WTC11 (cell line): ENCODE measurements around the gene PRKCE. TPM values are rescaled to one million over a fixed set of nuclear protein-coding genes. Genes with fewer than 3 reads are reported as not detected.

Experiments
- ATAC-seq: fragments of 200-7000 bp; cut with Tn5 transposase; 2 replicates; pipeline ENCODE4 v1.10.0; 2021; ENCODE audit warnings: mild to moderate bottlenecking, moderate library complexity
- CTCF ChIA-PET: fragments of 300-600 bp; sonication (Branson Sonifier 250); formaldehyde crosslinking; loops from one replicate; lab custom pipeline; 2021; ENCODE audit warnings: antibody characterized with exemption; lab: Charles Lee
- POLR2A ChIA-PET: fragments of 350-600 bp; sonication (Branson Sonifier 250); formaldehyde crosslinking; loops from one replicate; lab custom pipeline; 2021; ENCODE audit warnings: antibody characterized with exemption; lab: Charles Lee
- DNase-seq: peaks from one replicate; pipeline ENCODE4 v3.0.0; 2021; ENCODE audit warnings: low spot score
- H3K27ac Mint-ChIP-seq: 2 replicates; pipeline ENCODE4 v1.8.0; 2021; ENCODE audit warnings: mixed read lengths
- H3K27me3 Mint-ChIP-seq: 2 replicates; pipeline ENCODE4 v1.8.0; 2021; ENCODE audit warnings: low read depth, mild to moderate bottlenecking, moderate library complexity, mixed read lengths
- H3K36me3 Mint-ChIP-seq: 2 replicates; pipeline ENCODE4 v1.8.0; 2021; ENCODE audit warnings: mixed read lengths
- H3K4me1 Mint-ChIP-seq: 2 replicates; pipeline ENCODE4 v1.8.0; 2022; ENCODE audit warnings: mixed read lengths
- H3K4me3 Mint-ChIP-seq: 2 replicates; pipeline ENCODE4 v1.8.0; 2021; ENCODE audit warnings: mild to moderate bottlenecking, moderate library complexity, mixed read lengths
- H3K9me3 Mint-ChIP-seq: 2 replicates; pipeline ENCODE4 v1.8.0; 2021; ENCODE audit warnings: mixed read lengths
- CREB1 ChIP-seq: sonication (generic); formaldehyde crosslinking; IDR thresholded peaks from 2 replicates; pipeline ENCODE4 v1.8.0; 2023; ENCODE audit warnings: mild to moderate bottlenecking, missing genetic modification reagents
- EMX1 ChIP-seq: fragments of 250-450 bp; sonication (Bioruptor Pico); IDR thresholded peaks from 2 replicates; pipeline ENCODE4 v1.8.0; 2021; ENCODE audit warnings: mild to moderate bottlenecking
- ETV6 ChIP-seq: sonication (generic); formaldehyde crosslinking; IDR thresholded peaks from 2 replicates; pipeline ENCODE4 v1.8.1; 2022; ENCODE audit warnings: mild to moderate bottlenecking, missing genetic modification reagents
- MXD4 ChIP-seq: fragments of 250-450 bp; sonication (Bioruptor Pico); IDR thresholded peaks from 2 replicates; pipeline ENCODE4 v1.8.0; 2021; ENCODE audit warnings: mild to moderate bottlenecking, moderate library complexity, borderline replicate concordance
- NFATC4 ChIP-seq: fragments of 250-450 bp; sonication (Bioruptor Pico); IDR thresholded peaks from 2 replicates; pipeline ENCODE4 v1.9.0; 2021; ENCODE audit warnings: mild to moderate bottlenecking
- NR3C1 ChIP-seq: sonication (generic); formaldehyde crosslinking; conservative IDR thresholded peaks from 2 replicates; pipeline ENCODE4 v1.8.1; 2023; ENCODE audit warnings: low read depth, mild to moderate bottlenecking, missing genetic modification reagents
- PRRX2 ChIP-seq: fragments of 250-450 bp; sonication (Bioruptor Pico); IDR thresholded peaks from 2 replicates; pipeline ENCODE4 v1.8.0; 2021; ENCODE audit warnings: mild to moderate bottlenecking
- TEAD1 ChIP-seq: sonication (generic); formaldehyde crosslinking; IDR thresholded peaks from 2 replicates; pipeline ENCODE4 v1.8.0; 2022; ENCODE audit warnings: mild to moderate bottlenecking, missing genetic modification reagents
- ZNF138 ChIP-seq: sonication (generic); formaldehyde crosslinking; conservative IDR thresholded peaks from 2 replicates; pipeline ENCODE4 v1.8.1; 2022; ENCODE audit warnings: mild to moderate bottlenecking, moderate library complexity, missing genetic modification reagents
- ZNF263 ChIP-seq: sonication (generic); formaldehyde crosslinking; IDR thresholded peaks from 2 replicates; pipeline ENCODE4 v1.8.1; 2022; ENCODE audit warnings: low read depth, mild to moderate bottlenecking, moderate library complexity, missing genetic modification reagents
- ZNF317 ChIP-seq: sonication (generic); formaldehyde crosslinking; IDR thresholded peaks from 2 replicates; pipeline ENCODE4 v1.8.1; 2023; ENCODE audit warnings: low read depth, mild to moderate bottlenecking, moderate library complexity, missing genetic modification reagents, borderline replicate concordance
- ZNF396 ChIP-seq: fragments of 250-450 bp; sonication (Bioruptor Pico); IDR thresholded peaks from 2 replicates; pipeline ENCODE4 v1.8.0; 2021; ENCODE audit warnings: mild to moderate bottlenecking, moderate library complexity, borderline replicate concordance
- total RNA-seq: library from RNA; stranded (reverse); gene quantifications from 3 replicates; pipeline ENCODE4 v1.2.3, GENCODE V29; 2021
- TF ChIP-seq, protein P1 (sequence below): sonication (generic); formaldehyde crosslinking; IDR thresholded peaks from 2 replicates; pipeline ENCODE4 v1.8.1; 2022; ENCODE audit warnings: mild to moderate bottlenecking, moderate library complexity, missing genetic modification reagents
- TF ChIP-seq, protein P2 (sequence below): sonication (generic); formaldehyde crosslinking; IDR thresholded peaks from 2 replicates; pipeline ENCODE4 v1.8.1; 2023; ENCODE audit warnings: mild to moderate bottlenecking, missing genetic modification reagents
- TF ChIP-seq, protein P3 (sequence below): sonication (generic); formaldehyde crosslinking; IDR thresholded peaks from 2 replicates; pipeline ENCODE4 v1.8.0; 2023; ENCODE audit warnings: missing genetic modification reagents
- TF ChIP-seq, protein P4 (sequence below): sonication (generic); formaldehyde crosslinking; IDR thresholded peaks from 2 replicates; pipeline ENCODE4 v1.8.1; 2022; ENCODE audit warnings: mild to moderate bottlenecking, missing genetic modification reagents, moderate library complexity, borderline replicate concordance
- TF ChIP-seq, protein P5 (sequence below): sonication (generic); formaldehyde crosslinking; IDR thresholded peaks from 2 replicates; pipeline ENCODE4 v1.8.1; 2023; ENCODE audit warnings: mild to moderate bottlenecking, missing genetic modification reagents
- TF ChIP-seq, protein P6 (sequence below): sonication (generic); formaldehyde crosslinking; IDR thresholded peaks from 2 replicates; pipeline ENCODE4 v1.8.1; 2023; ENCODE audit warnings: mild to moderate bottlenecking, missing genetic modification reagents, moderate library complexity

Gene PRKCE
- total RNA-seq, 1 experiment from 2014 or later, result 5.8 TPM

DNA sequence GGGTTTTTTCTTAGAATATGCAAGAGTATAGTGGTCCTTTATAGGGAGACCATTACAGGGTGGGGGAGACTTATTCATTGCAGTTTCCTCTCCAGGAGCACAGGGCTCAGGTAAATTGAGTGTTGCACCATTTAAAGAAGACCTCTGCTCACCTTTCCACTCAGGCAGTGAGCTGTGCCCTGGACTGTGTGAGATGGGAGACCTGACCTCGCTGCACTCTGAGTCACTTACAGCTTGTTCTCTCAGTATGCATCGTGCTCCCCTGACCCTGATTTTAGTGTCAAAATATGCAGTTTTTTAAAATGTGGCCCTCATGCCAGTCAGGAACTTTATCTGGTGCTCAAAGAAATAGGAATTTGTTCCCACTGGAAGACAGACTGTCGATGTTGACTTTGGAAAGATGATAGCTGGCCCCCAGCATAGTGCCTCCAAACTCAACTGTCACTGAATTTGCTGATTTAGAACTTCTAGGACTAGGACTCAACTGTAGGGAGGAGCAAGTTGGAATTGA, 499.0 kb downstream of the PRKCE start (continued):
- no peak for TF ChIP-seq NR3C1 (CRISPR knock-in tag)
- TF ChIP-seq CREB1 (CRISPR knock-in tag), result no peak
- TF ChIP-seq ZNF317, result no peak
- no peak for TF ChIP-seq ZNF138
- TF ChIP-seq, protein P1, sequence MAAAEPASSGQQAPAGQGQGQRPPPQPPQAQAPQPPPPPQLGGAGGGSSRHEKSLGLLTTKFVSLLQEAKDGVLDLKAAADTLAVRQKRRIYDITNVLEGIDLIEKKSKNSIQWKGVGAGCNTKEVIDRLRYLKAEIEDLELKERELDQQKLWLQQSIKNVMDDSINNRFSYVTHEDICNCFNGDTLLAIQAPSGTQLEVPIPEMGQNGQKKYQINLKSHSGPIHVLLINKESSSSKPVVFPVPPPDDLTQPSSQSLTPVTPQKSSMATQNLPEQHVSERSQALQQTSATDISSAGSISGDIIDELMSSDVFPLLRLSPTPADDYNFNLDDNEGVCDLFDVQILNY (CRISPR knock-in tag), result no peak
- TF ChIP-seq, protein P2, sequence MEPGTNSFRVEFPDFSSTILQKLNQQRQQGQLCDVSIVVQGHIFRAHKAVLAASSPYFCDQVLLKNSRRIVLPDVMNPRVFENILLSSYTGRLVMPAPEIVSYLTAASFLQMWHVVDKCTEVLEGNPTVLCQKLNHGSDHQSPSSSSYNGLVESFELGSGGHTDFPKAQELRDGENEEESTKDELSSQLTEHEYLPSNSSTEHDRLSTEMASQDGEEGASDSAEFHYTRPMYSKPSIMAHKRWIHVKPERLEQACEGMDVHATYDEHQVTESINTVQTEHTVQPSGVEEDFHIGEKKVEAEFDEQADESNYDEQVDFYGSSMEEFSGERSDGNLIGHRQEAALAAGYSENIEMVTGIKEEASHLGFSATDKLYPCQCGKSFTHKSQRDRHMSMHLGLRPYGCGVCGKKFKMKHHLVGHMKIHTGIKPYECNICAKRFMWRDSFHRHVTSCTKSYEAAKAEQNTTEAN, result no peak

DNA sequence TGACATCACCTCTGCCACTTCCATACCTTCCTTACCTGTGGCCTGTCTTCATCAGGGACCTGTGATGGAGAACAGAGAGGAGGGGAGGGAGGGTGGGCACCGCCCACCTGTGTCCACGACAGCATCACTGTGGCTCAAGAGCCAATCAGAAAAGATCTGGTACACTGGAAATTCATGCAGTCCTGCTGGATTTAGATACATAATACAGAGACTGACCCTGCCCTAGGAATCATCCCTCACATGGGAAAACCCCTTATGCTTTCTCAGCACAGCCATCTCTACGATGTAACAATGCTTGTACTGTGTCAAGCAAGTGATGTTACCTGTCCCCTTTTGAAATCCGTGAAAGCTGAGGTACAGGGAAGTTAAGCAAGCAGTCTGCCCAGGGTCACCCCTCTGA, 500.1 kb downstream of the PRKCE start:
- POLR2A ChIA-PET, result no interaction called here
- Mint-ChIP-seq H3K36me3 (no peaks in the 10 kb centered on the region), H3K4me3 (no peak overlapping the region), H3K27ac (no peak overlapping the region), H3K4me1 (peaks cover 3% of the 10 kb centered on the region; the same call in 1 of the 2 replicates), H3K27me3 (no peaks in the 10 kb centered on the region), H3K9me3 (no peaks in the 10 kb centered on the region)
- no peak for TF ChIP-seq NFATC4
- TF ChIP-seq PRRX2, result no peak
- TF ChIP-seq, protein P3, sequence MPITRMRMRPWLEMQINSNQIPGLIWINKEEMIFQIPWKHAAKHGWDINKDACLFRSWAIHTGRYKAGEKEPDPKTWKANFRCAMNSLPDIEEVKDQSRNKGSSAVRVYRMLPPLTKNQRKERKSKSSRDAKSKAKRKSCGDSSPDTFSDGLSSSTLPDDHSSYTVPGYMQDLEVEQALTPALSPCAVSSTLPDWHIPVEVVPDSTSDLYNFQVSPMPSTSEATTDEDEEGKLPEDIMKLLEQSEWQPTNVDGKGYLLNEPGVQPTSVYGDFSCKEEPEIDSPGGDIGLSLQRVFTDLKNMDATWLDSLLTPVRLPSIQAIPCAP (CRISPR knock-in tag), result no peak
- TF ChIP-seq, protein P4, sequence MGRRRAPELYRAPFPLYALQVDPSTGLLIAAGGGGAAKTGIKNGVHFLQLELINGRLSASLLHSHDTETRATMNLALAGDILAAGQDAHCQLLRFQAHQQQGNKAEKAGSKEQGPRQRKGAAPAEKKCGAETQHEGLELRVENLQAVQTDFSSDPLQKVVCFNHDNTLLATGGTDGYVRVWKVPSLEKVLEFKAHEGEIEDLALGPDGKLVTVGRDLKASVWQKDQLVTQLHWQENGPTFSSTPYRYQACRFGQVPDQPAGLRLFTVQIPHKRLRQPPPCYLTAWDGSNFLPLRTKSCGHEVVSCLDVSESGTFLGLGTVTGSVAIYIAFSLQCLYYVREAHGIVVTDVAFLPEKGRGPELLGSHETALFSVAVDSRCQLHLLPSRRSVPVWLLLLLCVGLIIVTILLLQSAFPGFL (CRISPR knock-in tag), result no peak
- no peak for TF ChIP-seq ZNF396 (CRISPR knock-in tag)
- TF ChIP-seq, protein P5, sequence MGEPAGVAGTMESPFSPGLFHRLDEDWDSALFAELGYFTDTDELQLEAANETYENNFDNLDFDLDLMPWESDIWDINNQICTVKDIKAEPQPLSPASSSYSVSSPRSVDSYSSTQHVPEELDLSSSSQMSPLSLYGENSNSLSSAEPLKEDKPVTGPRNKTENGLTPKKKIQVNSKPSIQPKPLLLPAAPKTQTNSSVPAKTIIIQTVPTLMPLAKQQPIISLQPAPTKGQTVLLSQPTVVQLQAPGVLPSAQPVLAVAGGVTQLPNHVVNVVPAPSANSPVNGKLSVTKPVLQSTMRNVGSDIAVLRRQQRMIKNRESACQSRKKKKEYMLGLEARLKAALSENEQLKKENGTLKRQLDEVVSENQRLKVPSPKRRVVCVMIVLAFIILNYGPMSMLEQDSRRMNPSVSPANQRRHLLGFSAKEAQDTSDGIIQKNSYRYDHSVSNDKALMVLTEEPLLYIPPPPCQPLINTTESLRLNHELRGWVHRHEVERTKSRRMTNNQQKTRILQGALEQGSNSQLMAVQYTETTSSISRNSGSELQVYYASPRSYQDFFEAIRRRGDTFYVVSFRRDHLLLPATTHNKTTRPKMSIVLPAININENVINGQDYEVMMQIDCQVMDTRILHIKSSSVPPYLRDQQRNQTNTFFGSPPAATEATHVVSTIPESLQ, result no peak
- TF ChIP-seq, protein P2, result no peak
- no peak for TF ChIP-seq ZNF263 (CRISPR knock-in tag)
- no peak for TF ChIP-seq ETV6 (CRISPR knock-in tag)
- TF ChIP-seq, protein P6, sequence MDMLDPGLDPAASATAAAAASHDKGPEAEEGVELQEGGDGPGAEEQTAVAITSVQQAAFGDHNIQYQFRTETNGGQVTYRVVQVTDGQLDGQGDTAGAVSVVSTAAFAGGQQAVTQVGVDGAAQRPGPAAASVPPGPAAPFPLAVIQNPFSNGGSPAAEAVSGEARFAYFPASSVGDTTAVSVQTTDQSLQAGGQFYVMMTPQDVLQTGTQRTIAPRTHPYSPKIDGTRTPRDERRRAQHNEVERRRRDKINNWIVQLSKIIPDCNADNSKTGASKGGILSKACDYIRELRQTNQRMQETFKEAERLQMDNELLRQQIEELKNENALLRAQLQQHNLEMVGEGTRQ (CRISPR knock-in tag), result no peak
- TF ChIP-seq EMX1 (CRISPR knock-in tag), result no peak
- TF ChIP-seq MXD4 (CRISPR knock-in tag), result no peak
- TF ChIP-seq TEAD1 (CRISPR knock-in tag), result no peak
- CTCF ChIA-PET, result no interaction called here
- DNase-seq, result no peak
- no peak for ATAC-seq
